DOHH2 (cell line): ENCODE measurements around the gene VPS35.

Experiments used
- CTCF ChIP-seq: fragments of 200-600 bp; sonication (generic); IDR thresholded peaks from one replicate; pipeline ENCODE4 v1.5.1; 2014; ENCODE audit warnings: antibody characterized with exemption, mild to moderate bottlenecking, low read depth, low read length; ENCODE audit not compliant: poor library complexity, severe bottlenecking
- EZH2phosphoT487 ChIP-seq: fragments of 200-600 bp; sonication (generic); IDR thresholded peaks from 2 replicates; pipeline ENCODE4 v1.6.1; 2017; ENCODE audit warnings: borderline replicate concordance, mild to moderate bottlenecking, antibody characterized with exemption, low read length, moderate library complexity, mixed read lengths

- TF ChIP-seq CTCF (no peak), EZH2phosphoT487 (no peak)
Observed at GRCh38 chr16:46648656-46649055, 40.3 kb downstream of the VPS35 start.
